Coronary artery (tissue), 2 donors: ENCODE measurements around the gene TRIM14.

Experiments
- DNase-seq: peaks from one replicate; pipeline ENCODE4 v3.0.0-alpha.2; 2017; ENCODE audit warnings: low spot score
- H3K27ac ChIP-seq, 2 donors: fragments of 200-600 bp; sonication (generic); one replicate each; pipeline ENCODE4 v1.5.1; 2016 to 2019
- H3K4me3 ChIP-seq: fragments of 200-600 bp; sonication (generic); 2 replicates; pipeline ENCODE4 v1.5.1; 2016; ENCODE audit warnings: mild to moderate bottlenecking, moderate library complexity
- CTCF ChIP-seq: fragments of 200-600 bp; sonication (generic); IDR thresholded peaks from one replicate; pipeline ENCODE4 v1.5.1; 2019; ENCODE audit warnings: antibody characterized with exemption

TRIM14 gene

GRCh38 chr9:98107926-98108325, 11.1 kb downstream of the TRIM14 start:
- Histone ChIP-seq H3K4me3 (no peak overlapping the region), H3K27ac (no peak overlapping the region)
- no peak for TF ChIP-seq CTCF
- DNase-seq: no peak

DNA sequence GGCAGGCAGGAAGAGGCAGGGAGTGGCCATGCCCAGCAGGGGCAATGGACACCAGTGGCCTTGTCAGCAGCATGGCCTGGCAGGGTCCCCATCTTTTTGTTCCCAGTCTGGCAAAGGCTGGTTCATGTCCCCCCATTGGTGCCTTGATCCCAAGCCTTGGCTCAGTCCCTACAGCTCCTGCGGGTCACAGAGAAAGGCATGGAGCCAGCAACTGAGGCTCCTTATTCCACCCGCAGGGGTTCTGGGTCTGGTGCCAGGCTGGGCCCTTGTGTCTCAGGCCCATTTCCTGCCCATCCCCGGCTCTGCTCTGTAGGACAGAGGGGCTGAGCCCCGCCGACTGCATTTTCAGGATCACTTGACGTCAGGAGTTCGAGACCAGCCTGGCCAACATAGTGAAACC, 14.0 kb downstream of the TRIM14 start:
- TF ChIP-seq CTCF: no peak
- DNase-seq: no peak
- no peak overlapping the region for H3K4me3 ChIP-seq
- H3K27ac ChIP-seq: peak overlapping the region in 1 of 2 donors; percentile 33

- H3K27ac ChIP-seq: peak overlapping the region in 1 of 2 donors; percentile 33
- no peak for TF ChIP-seq CTCF
- no peak for DNase-seq
- H3K4me3 ChIP-seq: no peak overlapping the region
These were observed 14.6 kb downstream of the TRIM14 start for GRCh38 chr9:98104445-98104881.

GRCh38 chr9:98101868-98102273, 17.2 kb downstream of the TRIM14 start:
- TF ChIP-seq CTCF: no peak
- H3K27ac ChIP-seq: no peak overlapping the region
- no peak overlapping the region for H3K4me3 ChIP-seq
- DNase-seq: no peak

DNA sequence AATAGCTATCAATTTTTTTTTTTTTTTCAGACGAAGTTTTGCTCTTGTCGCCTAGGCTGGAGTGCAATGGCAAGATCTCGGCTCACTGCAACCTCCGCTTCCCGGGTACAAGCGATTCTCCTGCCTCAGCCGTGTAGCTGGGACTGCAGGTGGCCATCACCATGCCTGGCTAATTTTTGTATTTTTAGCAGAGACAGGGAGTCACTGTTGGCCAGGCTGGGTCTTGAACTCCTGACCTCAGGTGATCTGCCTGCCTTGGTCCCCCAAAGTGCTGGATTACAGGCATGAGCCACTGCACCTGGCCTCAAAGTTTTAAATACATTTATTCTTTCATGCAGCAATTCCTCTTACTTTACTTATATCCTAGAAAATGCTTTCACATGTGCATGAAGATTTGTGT, 17.6 kb downstream of the TRIM14 start:
- no peak for DNase-seq
- Histone ChIP-seq H3K4me3 (no peak overlapping the region), H3K27ac (no peak overlapping the region)
- TF ChIP-seq CTCF: no peak

DNA sequence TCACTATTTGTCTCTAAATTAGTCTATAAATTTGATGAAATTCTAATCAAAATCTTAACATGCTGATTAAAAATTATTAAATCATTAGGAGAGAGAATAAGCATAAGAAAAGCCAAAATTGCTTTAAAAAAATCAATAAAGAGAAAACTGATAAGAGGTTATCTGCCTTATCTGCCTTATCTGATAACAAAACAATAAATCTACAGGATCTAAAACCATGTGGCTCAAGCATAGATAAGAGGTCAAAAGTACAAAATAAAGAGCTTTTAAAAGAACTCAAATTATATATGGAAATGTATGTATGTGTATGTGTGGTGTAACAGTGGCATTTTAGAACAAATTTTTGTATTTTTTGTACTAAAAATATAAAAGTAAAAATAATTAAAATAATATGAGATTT, 18.6 kb downstream of the TRIM14 start:
- no peak overlapping the region for H3K4me3 ChIP-seq
- DNase-seq: no peak
- no peak for TF ChIP-seq CTCF
- no peak overlapping the region for H3K27ac ChIP-seq

- Histone ChIP-seq H3K27ac (no peak overlapping the region), H3K4me3 (no peak overlapping the region)
- no peak for TF ChIP-seq CTCF
- DNase-seq: no peak
These were observed 19.1 kb downstream of the TRIM14 start for GRCh38 chr9:98099898-98100297.
